GM23338 (cell line): ENCODE data around the gene AHSP. TPM values are rescaled to one million over a fixed set of nuclear protein-coding genes. Genes with fewer than 3 reads are reported as not detected.

Experiments used
- ATAC-seq: fragments of 200-7000 bp; cut with Tn5 transposase; 3 replicates; pipeline ENCODE4 v1.9.1; 2020
- DNase-seq: peaks from one replicate; pipeline ENCODE4 v3.0.0-alpha.2; 2015; ENCODE audit warnings: low spot score
- H2AFZ ChIP-seq: fragments of 200-600 bp; sonication (generic); 2 replicates; pipeline ENCODE4 v1.8.0; 2016; ENCODE audit warnings: antibody characterized with exemption, mild to moderate bottlenecking, moderate library complexity
- H3F3A ChIP-seq: fragments of 200-600 bp; sonication (generic); replicated peaks from 2 replicates; pipeline ENCODE4 v1.8.0; 2017; ENCODE audit warnings: antibody characterized with exemption, mixed run types, low read depth
- H3K27ac ChIP-seq: fragments of 200-600 bp; sonication (generic); 2 replicates; pipeline ENCODE4 v1.6.1; 2016; ENCODE audit warnings: low read depth
- H3K27me3 ChIP-seq: fragments of 200-600 bp; sonication (generic); 2 replicates; pipeline ENCODE4 v1.8.0; 2016; ENCODE audit warnings: mild to moderate bottlenecking, mixed run types, moderate library complexity; ENCODE audit not compliant: insufficient read depth
- H3K36me3 ChIP-seq: fragments of 200-600 bp; sonication (generic); 2 replicates; pipeline ENCODE4 v1.8.0; 2016; ENCODE audit warnings: mild to moderate bottlenecking; ENCODE audit not compliant: insufficient read depth
- H3K4me1 ChIP-seq: fragments of 200-600 bp; sonication (generic); 2 replicates; pipeline ENCODE4 v1.8.0; 2016; ENCODE audit warnings: mild to moderate bottlenecking, moderate library complexity; ENCODE audit not compliant: insufficient read depth
- H3K4me2 ChIP-seq: fragments of 200-600 bp; sonication (generic); 2 replicates; pipeline ENCODE4 v1.7.1; 2017; ENCODE audit warnings: mixed run types
- H3K4me3 ChIP-seq: fragments of 200-600 bp; sonication (generic); 2 replicates; pipeline ENCODE4 v1.6.1; 2016; ENCODE audit warnings: mixed run types
- H3K79me2 ChIP-seq: fragments of 200-600 bp; sonication (generic); replicated peaks from 2 replicates; pipeline ENCODE4 v1.8.0; 2017; ENCODE audit warnings: mild to moderate bottlenecking; ENCODE audit not compliant: insufficient read depth
- H3K9me2 ChIP-seq: fragments of 200-600 bp; sonication (generic); 2 replicates; pipeline ENCODE4 v1.8.0; 2017; ENCODE audit not compliant: insufficient read depth
- H4K20me1 ChIP-seq: fragments of 200-600 bp; sonication (generic); replicated peaks from 2 replicates; pipeline ENCODE4 v1.8.0; 2017; ENCODE audit warnings: mild to moderate bottlenecking; ENCODE audit not compliant: insufficient read depth
- H3K27ac Mint-ChIP-seq: 2 replicates; pipeline ENCODE4 v1.8.0; 2020; ENCODE audit warnings: inconsistent platforms, mild to moderate bottlenecking, moderate library complexity, mixed read lengths
- H3K27me3 Mint-ChIP-seq: 3 replicates; pipeline ENCODE4 v1.8.0; 2022; ENCODE audit warnings: low read depth, mild to moderate bottlenecking, moderate library complexity, mixed read lengths, inconsistent platforms; ENCODE audit not compliant: insufficient read depth, poor library complexity
- H3K36me3 Mint-ChIP-seq: 3 replicates; pipeline ENCODE4 v1.8.0; 2021; ENCODE audit warnings: low read depth, mild to moderate bottlenecking, inconsistent platforms, moderate library complexity, mixed read lengths
- H3K4me1 Mint-ChIP-seq: 3 replicates; pipeline ENCODE4 v1.8.0; 2020; ENCODE audit warnings: mild to moderate bottlenecking, inconsistent platforms, mixed read lengths
- H3K4me3 Mint-ChIP-seq: 3 replicates; pipeline ENCODE4 v1.8.0; 2021; ENCODE audit warnings: moderate library complexity, mild to moderate bottlenecking, inconsistent platforms, mixed read lengths
- H3K9me3 Mint-ChIP-seq: 3 replicates; pipeline ENCODE4 v1.8.0; 2020; ENCODE audit warnings: moderate library complexity, mild to moderate bottlenecking, inconsistent platforms, mixed read lengths
- CREB1 ChIP-seq: fragments of 250-450 bp; sonication (Bioruptor Pico); IDR thresholded peaks from 2 replicates; pipeline ENCODE4 v1.5.0; 2020; ENCODE audit warnings: low read depth, mild to moderate bottlenecking, moderate library complexity
- ETS1 ChIP-seq: IDR thresholded peaks from 2 replicates; pipeline ENCODE4 v1.6.1; 2016; ENCODE audit warnings: antibody characterized with exemption
- EZH2 ChIP-seq: fragments of 200-600 bp; sonication (generic); IDR thresholded peaks from one replicate; pipeline ENCODE4 v1.8.0; 2017; ENCODE audit warnings: antibody characterized with exemption, mild to moderate bottlenecking, low read depth; ENCODE audit not compliant: unreplicated experiment
- EZH2phosphoT487 ChIP-seq: fragments of 200-600 bp; sonication (generic); IDR thresholded peaks from one replicate; pipeline ENCODE4 v1.8.1; 2018; ENCODE audit warnings: antibody characterized with exemption; ENCODE audit not compliant: unreplicated experiment
- JUNB ChIP-seq: IDR thresholded peaks from one replicate; pipeline ENCODE4 v1.6.1; 2016; ENCODE audit warnings: antibody characterized with exemption; ENCODE audit not compliant: unreplicated experiment
- NANOG ChIP-seq: IDR thresholded peaks from 2 replicates; pipeline ENCODE4 v1.6.1; 2016; ENCODE audit warnings: antibody characterized with exemption, borderline replicate concordance
- STAT1 ChIP-seq: IDR thresholded peaks from one replicate; pipeline ENCODE4 v1.6.1; 2016; ENCODE audit warnings: antibody characterized with exemption; ENCODE audit not compliant: unreplicated experiment
- ZNF331 ChIP-seq: fragments of 250-450 bp; sonication (Bioruptor Pico); IDR thresholded peaks from 2 replicates; pipeline ENCODE4 v1.5.0; 2020; ENCODE audit warnings: low read depth, mild to moderate bottlenecking, moderate library complexity
- ZNF462 ChIP-seq: fragments of 250-450 bp; sonication (Bioruptor Pico); IDR thresholded peaks from 2 replicates; pipeline ENCODE4 v1.5.0; 2020; ENCODE audit warnings: mild to moderate bottlenecking, moderate library complexity
- polyA plus RNA-seq: library from polyadenylated mRNA; unstranded; fragments of >200 nt; fragmentation: Nextera tagmentation; extraction: Ambion mirVana; gene quantifications from 2 replicates; pipeline ENCODE4 v1.2.1, GENCODE V29; 2016
- total RNA-seq: library from RNA; depleted of rRNA; stranded (reverse); fragments of >200 nt; shearing (Covaris generic); gene quantifications from 2 replicates; pipeline ENCODE4 v1.2.3, GENCODE V29; 2014
- TF ChIP-seq, protein P1 (sequence below): IDR thresholded peaks from one replicate; pipeline ENCODE4 v1.6.1; 2018; ENCODE audit warnings: antibody characterized with exemption; ENCODE audit not compliant: unreplicated experiment

Gene AHSP
- total and polyA plus RNA-seq, 2 experiments from 2014 or later, result 2.1 TPM; not detected in 1

- TF ChIP-seq, protein P1, sequence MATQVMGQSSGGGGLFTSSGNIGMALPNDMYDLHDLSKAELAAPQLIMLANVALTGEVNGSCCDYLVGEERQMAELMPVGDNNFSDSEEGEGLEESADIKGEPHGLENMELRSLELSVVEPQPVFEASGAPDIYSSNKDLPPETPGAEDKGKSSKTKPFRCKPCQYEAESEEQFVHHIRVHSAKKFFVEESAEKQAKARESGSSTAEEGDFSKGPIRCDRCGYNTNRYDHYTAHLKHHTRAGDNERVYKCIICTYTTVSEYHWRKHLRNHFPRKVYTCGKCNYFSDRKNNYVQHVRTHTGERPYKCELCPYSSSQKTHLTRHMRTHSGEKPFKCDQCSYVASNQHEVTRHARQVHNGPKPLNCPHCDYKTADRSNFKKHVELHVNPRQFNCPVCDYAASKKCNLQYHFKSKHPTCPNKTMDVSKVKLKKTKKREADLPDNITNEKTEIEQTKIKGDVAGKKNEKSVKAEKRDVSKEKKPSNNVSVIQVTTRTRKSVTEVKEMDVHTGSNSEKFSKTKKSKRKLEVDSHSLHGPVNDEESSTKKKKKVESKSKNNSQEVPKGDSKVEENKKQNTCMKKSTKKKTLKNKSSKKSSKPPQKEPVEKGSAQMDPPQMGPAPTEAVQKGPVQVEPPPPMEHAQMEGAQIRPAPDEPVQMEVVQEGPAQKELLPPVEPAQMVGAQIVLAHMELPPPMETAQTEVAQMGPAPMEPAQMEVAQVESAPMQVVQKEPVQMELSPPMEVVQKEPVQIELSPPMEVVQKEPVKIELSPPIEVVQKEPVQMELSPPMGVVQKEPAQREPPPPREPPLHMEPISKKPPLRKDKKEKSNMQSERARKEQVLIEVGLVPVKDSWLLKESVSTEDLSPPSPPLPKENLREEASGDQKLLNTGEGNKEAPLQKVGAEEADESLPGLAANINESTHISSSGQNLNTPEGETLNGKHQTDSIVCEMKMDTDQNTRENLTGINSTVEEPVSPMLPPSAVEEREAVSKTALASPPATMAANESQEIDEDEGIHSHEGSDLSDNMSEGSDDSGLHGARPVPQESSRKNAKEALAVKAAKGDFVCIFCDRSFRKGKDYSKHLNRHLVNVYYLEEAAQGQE, result no peak
- no peak for TF ChIP-seq EZH2phosphoT487
- no peak for TF ChIP-seq JUNB
- no peak for TF ChIP-seq EZH2
- no peak for TF ChIP-seq ETS1
- no peak for TF ChIP-seq CREB1 (CRISPR knock-in tag)
- no peak for TF ChIP-seq NANOG
Observed at GRCh38 chr16:31535737-31536136, 8.0 kb downstream of the AHSP start (continued).

- ATAC-seq (peak; percentile 39), DNase-seq (peak; percentile 24)
- TF ChIP-seq EZH2, result no peak
- no peak for TF ChIP-seq ZNF462 (CRISPR knock-in tag)
- no peak for TF ChIP-seq ZNF331 (CRISPR knock-in tag)
- TF ChIP-seq STAT1, result no peak
- TF ChIP-seq JUNB, result no peak
- no peak for TF ChIP-seq ETS1
- peaks cover 23% of the 10 kb centered on the region for H3K36me3 Mint-ChIP-seq
- peak overlapping the region; percentile 54 for H3K4me3 ChIP-seq
- H3K27me3 ChIP-seq, result peaks cover 53% of the 10 kb centered on the region
- no peaks in the 10 kb centered on the region; the same call in 1 of the 2 replicates for H3K4me1 ChIP-seq
- H3K9me2 ChIP-seq, result no peaks in the 10 kb centered on the region
- no peaks in the 10 kb centered on the region for H3K36me3 ChIP-seq
- H3F3A ChIP-seq, result no peaks in the 10 kb centered on the region
- H3K79me2 ChIP-seq, result no peaks in the 10 kb centered on the region
- H3K27me3 Mint-ChIP-seq, result peaks cover 10% of the 10 kb centered on the region
- no peak overlapping the region for H3K27ac Mint-ChIP-seq
- no peaks in the 10 kb centered on the region; the same call in none of the 2 replicates for H4K20me1 ChIP-seq
- peaks cover 34% of the 10 kb centered on the region for H3K9me3 Mint-ChIP-seq
- no peak overlapping the region for H3K27ac ChIP-seq
- peaks cover 3% of the 10 kb centered on the region; the same call in 1 of the 3 replicates for H3K4me1 Mint-ChIP-seq
- H2AFZ ChIP-seq, result peak overlapping the region; percentile 85
- H3K4me2 ChIP-seq, result peak overlapping the region; percentile 75
- H3K4me3 Mint-ChIP-seq, result peak overlapping the region; percentile 69
Observed at GRCh38 chr16:31536804-31537361, 9.2 kb downstream of the AHSP start.
